H1 (cell line): ENCODE results near the gene SEMA3D.

Experiments used
- CHD2 ChIP-seq: IDR thresholded peaks from 2 replicates; pipeline ENCODE4 v1.6.1; 2012; ENCODE audit warnings: low read length, improper control_type of control experiment
- EP300 ChIP-seq, 2 experiments: IDR thresholded peaks; 1 replicate in 1 of 2; 2 replicates in 1 of 2; pipeline ENCODE4 v1.6.1; 2011 to 2012; ENCODE audit warnings: low read depth in 2 of 2, low read length in 2 of 2, mild to moderate bottlenecking in 2 of 2, borderline replicate concordance in 1 of 2, inconsistent platforms in 1 of 2, moderate library complexity in 1 of 2
- EZH2 ChIP-seq: fragments of 200-600 bp; sonication (generic); IDR thresholded peaks from 2 replicates; pipeline ENCODE4 v1.7.1; 2012; ENCODE audit warnings: low read depth, mild to moderate bottlenecking, moderate library complexity, low read length, inconsistent platforms; ENCODE audit not compliant: severe bottlenecking
- FOSL1 ChIP-seq: IDR thresholded peaks from 2 replicates; pipeline ENCODE4 v1.6.1; 2011; ENCODE audit warnings: mild to moderate bottlenecking, low read depth, low read length, moderate library complexity; ENCODE audit not compliant: insufficient read depth
- POLR2AphosphoS5 ChIP-seq: IDR thresholded peaks from 2 replicates; pipeline ENCODE4 v1.6.1; 2011; ENCODE audit warnings: low read depth, low read length
- TEAD4 ChIP-seq: IDR thresholded peaks from 2 replicates; pipeline ENCODE4 v1.6.1; 2012; ENCODE audit warnings: low read depth, low read length, inconsistent platforms, mixed read lengths
- TF ChIP-seq, protein P1 (sequence below), 3 experiments: IDR thresholded peaks; 1 replicate in 2 of 3; 2 replicates in 1 of 3; pipeline versions ENCODE4 v1.5.1 to v1.6.1; 2011; ENCODE audit warnings: low read length in 3 of 3, mild to moderate bottlenecking in 3 of 3, inconsistent platforms in 2 of 3, low read depth in 1 of 3, moderate library complexity in 1 of 3; ENCODE audit not compliant: insufficient read depth in 1 of 3; ENCODE audit errors: control extremely low read depth in 1 of 3

DNA sequence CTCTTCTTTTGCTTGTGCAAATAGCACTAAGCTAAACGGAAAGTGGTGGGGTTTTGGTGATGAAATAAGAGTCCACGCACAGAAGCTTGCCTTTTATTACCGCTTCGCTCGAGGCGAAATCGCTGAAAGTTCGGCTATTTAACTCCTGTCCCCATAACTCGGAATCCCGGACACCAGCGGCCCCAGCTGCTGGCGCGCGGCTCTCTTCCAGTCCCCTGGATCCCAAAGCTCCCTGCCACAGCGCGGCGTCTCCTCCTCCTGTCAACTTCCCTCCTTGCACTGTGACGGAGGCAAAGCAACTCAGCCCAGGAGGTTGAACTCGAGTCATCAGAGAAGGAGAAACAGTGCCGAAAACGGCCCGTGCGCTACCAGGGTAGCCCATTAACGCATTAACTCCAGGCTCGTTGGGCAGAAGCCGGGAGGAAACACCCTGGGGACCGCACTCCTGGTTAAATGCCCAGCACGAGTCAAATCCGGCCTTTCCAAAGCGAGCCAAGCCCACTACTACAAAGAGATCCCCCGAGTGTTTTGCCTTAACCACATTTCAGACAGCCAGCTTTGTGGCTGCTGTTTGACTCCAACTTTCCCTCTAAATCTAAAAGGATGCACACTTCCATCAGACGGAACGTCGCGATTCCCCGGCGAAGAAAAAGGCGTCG lies 1.3 kb downstream of the SEMA3D start:
- TF ChIP-seq, protein P1, sequence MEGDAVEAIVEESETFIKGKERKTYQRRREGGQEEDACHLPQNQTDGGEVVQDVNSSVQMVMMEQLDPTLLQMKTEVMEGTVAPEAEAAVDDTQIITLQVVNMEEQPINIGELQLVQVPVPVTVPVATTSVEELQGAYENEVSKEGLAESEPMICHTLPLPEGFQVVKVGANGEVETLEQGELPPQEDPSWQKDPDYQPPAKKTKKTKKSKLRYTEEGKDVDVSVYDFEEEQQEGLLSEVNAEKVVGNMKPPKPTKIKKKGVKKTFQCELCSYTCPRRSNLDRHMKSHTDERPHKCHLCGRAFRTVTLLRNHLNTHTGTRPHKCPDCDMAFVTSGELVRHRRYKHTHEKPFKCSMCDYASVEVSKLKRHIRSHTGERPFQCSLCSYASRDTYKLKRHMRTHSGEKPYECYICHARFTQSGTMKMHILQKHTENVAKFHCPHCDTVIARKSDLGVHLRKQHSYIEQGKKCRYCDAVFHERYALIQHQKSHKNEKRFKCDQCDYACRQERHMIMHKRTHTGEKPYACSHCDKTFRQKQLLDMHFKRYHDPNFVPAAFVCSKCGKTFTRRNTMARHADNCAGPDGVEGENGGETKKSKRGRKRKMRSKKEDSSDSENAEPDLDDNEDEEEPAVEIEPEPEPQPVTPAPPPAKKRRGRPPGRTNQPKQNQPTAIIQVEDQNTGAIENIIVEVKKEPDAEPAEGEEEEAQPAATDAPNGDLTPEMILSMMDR (IDR thresholded peaks at IDR 0.05; ENCODE audit: control extremely low read depth in 1 of 3, insufficient read depth in 1 of 3, low read depth in 1 of 3, low read length in 3 of 3): peak in 2 of 3 experiments; percentile 0 to 4; a peak in 1 of 4 replicates
- TF ChIP-seq TEAD4 (no peak), CHD2 (no peak), EP300 (IDR thresholded peaks at IDR 0.05; ENCODE audit: borderline replicate concordance in 1 of 2, low read depth in 2 of 2, low read length in 2 of 2) (no peak), EZH2 (peak; percentile 71), POLR2AphosphoS5 (no peak), FOSL1 (no peak)
